Mucosa of stomach (tissue), 1 donor: ENCODE measurements around the gene SLC36A4.

Experiments
- H3K27me3 ChIP-seq: one replicate; pipeline ENCODE4 v1.7.0; 2013; ENCODE audit warnings: mild to moderate bottlenecking, low read length; ENCODE audit not compliant: control insufficient read depth, insufficient read depth
- H3K36me3 ChIP-seq: one replicate; pipeline ENCODE4 v1.7.0; 2013; ENCODE audit warnings: low read length; ENCODE audit not compliant: control insufficient read depth, insufficient read depth
- H3K4me1 ChIP-seq: one replicate; pipeline ENCODE4 v1.7.0; 2013; ENCODE audit warnings: mild to moderate bottlenecking, low read length; ENCODE audit not compliant: control insufficient read depth, insufficient read depth
- H3K4me3 ChIP-seq: one replicate; pipeline ENCODE4 v1.7.0; 2013; ENCODE audit warnings: low read length
- H3K9ac ChIP-seq: one replicate; pipeline ENCODE4 v1.7.0; 2013; ENCODE audit warnings: mild to moderate bottlenecking, low read length, moderate library complexity
- H3K9me3 ChIP-seq: one replicate; pipeline ENCODE4 v1.7.0; 2013; ENCODE audit warnings: mild to moderate bottlenecking, low read length, moderate library complexity; ENCODE audit not compliant: control insufficient read depth
- donor health status: Pancreatic carcinoma.

SLC36A4 gene

DNA sequence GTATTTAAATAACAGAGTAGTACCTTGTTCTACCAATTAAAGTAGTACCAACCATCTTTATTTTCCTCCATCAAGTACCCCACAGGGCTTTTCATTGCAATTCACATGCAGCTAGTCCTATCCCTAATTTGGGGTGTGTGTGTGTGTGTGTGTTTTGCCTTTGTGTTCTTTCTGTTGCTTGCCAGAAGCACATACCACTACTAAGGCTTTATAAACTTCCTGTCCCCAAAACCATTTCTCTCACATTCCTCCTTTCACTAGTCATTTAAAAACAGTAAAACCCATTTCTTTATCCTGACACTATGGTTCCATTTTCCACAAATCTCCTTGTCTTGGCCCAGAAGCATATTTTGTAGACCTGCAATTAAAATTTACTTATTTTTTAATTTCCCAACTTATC, 54.6 kb downstream of the SLC36A4 start:
- H3K4me3 ChIP-seq: no peak overlapping the region
- no peaks in the 10 kb centered on the region for H3K4me1 ChIP-seq
- H3K36me3 ChIP-seq: no peaks in the 10 kb centered on the region
- H3K9me3 ChIP-seq: no peaks in the 10 kb centered on the region
- no peaks in the 10 kb centered on the region for H3K27me3 ChIP-seq
- no peak overlapping the region for H3K9ac ChIP-seq

DNA sequence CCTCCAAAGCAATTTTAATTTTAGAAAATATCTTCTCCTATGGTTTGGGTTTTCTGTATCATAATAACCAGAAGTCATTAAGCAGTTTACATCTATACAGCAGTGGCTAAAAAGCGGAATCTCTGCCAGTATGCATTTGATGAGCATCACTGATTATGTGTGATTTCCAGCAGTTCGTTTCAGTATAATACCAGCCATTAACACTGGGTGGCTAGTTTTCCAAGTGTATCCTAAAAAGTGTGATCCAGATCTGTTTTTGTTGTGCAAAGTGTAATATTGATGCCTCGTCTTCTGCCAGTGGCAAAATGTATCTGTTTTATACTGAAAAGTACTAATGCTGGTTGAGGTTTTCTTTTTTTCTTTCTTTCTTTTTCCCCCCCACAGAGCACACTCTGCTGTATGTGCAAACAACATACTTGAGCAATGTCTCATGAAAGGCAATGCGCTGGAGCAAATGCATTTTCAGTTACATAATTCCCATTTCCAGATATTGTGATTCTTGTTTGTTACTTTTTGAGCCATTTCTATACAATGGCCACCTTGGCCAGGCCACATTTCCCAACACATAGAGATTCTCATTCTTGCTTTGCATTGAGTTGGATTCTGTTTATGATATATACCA, 64.2 kb downstream of the SLC36A4 start:
- no peaks in the 10 kb centered on the region for H3K9me3 ChIP-seq
- H3K4me1 ChIP-seq: no peaks in the 10 kb centered on the region
- H3K27me3 ChIP-seq: no peaks in the 10 kb centered on the region
- H3K9ac ChIP-seq: no peak overlapping the region
- H3K36me3 ChIP-seq: no peaks in the 10 kb centered on the region
- H3K4me3 ChIP-seq: no peak overlapping the region

DNA sequence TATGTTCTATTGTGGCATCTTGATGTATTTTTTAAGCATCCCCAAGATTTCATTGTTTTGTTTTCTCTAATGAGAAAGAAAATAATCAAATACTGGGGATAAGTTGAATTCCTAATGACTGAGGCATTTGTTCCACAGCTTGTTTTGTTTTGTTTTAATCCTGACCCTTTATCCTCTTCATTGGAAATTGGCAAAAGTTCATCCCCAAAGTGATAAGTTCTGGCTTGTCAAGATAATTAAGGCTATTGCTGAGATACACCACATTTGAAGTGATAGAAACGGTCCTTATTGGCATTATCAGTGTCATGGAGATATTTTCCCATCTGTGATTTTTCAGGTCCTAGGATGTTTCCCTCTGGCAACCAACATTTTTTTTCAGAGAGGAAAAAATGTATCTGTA, 65.0 kb downstream of the SLC36A4 start:
- Histone ChIP-seq H3K4me3 (no peak overlapping the region), H3K36me3 (no peaks in the 10 kb centered on the region), H3K9ac (no peak overlapping the region), H3K27me3 (no peaks in the 10 kb centered on the region), H3K9me3 (no peaks in the 10 kb centered on the region), H3K4me1 (no peaks in the 10 kb centered on the region)

DNA sequence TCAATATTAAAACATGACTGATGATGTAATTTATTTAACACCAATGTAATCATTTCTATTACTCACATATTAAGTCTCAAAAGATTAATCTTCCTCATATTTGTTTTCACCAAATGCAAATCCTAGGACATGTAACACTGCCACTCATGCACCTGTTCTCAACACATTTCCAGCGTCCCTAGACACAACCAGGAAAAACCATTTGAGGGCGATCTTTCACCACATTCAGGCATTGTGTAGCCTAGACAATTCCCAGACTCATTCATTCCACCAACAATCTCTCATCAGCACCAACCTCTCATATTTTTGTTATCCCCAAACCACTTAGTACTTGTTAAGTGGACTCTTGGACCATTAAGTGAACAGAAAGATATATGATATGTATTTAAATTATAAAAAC, 66.1 kb downstream of the SLC36A4 start:
- H3K27me3 ChIP-seq: no peaks in the 10 kb centered on the region

DNA sequence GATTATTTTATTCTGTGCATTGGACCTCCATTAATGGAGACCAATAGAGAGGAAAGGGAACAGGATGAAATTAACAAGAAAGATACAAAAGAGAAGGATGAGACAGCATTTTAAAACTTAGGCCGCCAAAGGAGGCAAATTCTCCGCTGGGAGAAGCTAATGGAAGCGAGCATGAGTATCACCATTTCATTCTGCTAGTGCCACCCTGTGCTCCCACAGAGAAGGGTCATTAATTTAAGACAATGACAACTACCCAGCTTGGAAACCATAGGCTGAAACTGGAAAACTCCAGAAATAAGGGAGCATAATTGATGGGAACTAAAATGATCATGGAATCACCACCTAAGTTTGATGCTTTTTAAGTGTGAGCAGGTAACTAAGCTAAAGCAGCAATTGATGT, 69.2 kb downstream of the SLC36A4 start:
- no peak overlapping the region for H3K9ac ChIP-seq
- H3K4me3 ChIP-seq: no peak overlapping the region
- H3K36me3 ChIP-seq: no peaks in the 10 kb centered on the region
- peaks cover 1% of the 10 kb centered on the region for H3K4me1 ChIP-seq
- no peaks in the 10 kb centered on the region for H3K9me3 ChIP-seq
- no peaks in the 10 kb centered on the region for H3K27me3 ChIP-seq

More for the DNA sequence above, 66.1 kb downstream of the SLC36A4 start:
- Histone ChIP-seq H3K36me3 (no peaks in the 10 kb centered on the region), H3K9me3 (no peaks in the 10 kb centered on the region), H3K9ac (no peak overlapping the region), H3K4me1 (no peaks in the 10 kb centered on the region), H3K4me3 (no peak overlapping the region)

DNA sequence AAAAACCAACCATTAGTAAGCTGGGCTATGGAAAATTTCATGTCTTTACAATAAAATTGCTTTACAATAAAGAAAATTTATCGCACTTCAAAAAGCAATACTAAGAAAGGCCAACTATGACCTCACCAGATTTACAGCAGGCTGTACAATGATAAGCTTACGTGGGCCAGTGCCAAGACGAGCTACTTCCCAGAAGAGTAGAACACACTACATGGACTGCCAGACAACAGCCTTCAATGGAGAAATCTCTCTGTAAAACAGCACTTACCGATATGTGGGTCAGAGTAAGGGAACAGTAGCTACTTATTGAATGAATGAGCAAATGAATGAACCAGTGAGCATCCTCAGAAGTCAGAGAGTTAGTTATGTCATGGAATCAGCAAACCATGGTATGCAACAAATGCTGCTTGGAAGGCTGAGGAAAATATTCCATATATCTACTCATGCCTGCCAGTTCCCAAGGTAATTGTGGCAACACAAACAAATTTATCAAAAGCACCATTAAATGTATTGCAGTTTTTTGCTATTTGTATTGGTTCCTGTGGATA, 74.4 kb downstream of the SLC36A4 start:
- Histone ChIP-seq H3K4me3 (no peak overlapping the region), H3K27me3 (no peaks in the 10 kb centered on the region), H3K36me3 (no peaks in the 10 kb centered on the region), H3K9me3 (no peaks in the 10 kb centered on the region), H3K9ac (no peak overlapping the region), H3K4me1 (peaks cover 8% of the 10 kb centered on the region)

DNA sequence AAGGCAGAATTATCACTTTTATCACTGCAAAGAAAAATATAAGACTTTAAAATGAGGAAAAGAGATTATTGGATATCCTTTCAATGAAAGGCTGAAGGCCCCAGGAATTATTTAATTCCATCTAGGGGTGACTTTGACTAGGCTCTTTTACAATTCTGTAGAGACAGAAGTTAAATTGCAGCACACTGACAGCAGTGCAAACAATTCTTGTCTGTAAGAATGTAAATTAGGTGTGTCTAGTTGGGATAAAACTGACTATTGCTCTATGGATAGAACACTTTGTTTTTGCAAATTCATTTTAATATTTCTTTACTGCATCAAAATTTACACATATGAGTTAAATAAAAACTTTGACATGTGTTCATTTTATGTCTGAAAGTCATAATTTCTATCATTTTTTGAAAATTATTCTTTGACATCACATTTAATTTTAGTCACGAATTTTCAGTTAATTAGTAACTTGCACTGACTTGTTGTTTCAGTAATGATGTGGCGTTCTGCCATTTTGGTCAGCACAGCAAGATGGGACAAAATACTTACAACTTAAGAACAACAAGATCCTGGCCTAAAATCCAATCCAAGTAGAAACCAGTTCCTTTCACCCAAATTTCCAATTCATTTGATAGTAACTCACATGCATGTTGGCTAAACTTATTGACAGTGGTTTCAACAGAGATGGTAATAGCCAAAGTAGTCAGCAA, 75.1 kb downstream of the SLC36A4 start:
- H3K27me3 ChIP-seq: no peaks in the 10 kb centered on the region
- no peak overlapping the region for H3K4me3 ChIP-seq
- H3K36me3 ChIP-seq: no peaks in the 10 kb centered on the region
- H3K9ac ChIP-seq: no peak overlapping the region
- peaks cover 8% of the 10 kb centered on the region for H3K4me1 ChIP-seq
- H3K9me3 ChIP-seq: no peaks in the 10 kb centered on the region

DNA sequence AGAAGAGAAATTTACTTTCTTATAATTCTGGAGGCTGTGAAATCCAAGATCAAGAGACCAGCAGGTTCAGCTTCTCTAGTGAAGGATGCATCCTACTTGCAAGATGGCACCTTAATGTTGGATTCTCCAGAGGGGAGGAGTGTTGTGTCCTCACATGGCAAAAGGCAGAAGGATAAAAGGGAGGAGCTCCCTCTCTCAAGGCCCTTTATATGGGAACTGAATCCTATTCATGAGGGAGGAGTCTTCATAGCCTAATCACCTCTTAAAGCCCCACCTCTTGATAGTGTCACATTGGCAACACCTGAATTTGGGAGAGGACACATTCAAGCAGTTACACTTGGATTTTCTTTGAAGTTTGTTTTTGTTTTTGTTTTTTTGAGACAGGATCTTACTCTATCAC, 79.5 kb downstream of the SLC36A4 start:
- Histone ChIP-seq H3K36me3 (no peaks in the 10 kb centered on the region), H3K9me3 (no peaks in the 10 kb centered on the region)

DNA sequence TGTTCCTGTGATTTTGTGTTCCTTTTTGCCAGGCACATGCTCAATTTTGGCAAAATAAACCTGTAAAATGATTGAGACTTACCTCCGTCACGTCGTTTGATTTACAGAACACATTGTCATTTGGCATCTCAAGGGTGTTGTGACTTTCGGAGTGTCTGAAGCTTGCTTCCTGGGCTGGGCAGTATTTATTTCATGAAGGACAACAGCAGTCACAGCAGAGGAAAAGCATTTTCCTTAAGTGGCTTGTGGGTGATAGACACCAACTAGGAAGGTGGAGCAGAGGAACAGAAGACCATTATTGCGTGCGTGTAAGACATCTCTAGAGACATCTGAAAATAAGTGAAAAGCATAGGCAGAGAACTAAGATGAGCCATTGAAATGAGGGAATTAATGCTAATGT, 80.2 kb downstream of the SLC36A4 start:
- no peaks in the 10 kb centered on the region for H3K9me3 ChIP-seq
- no peaks in the 10 kb centered on the region for H3K36me3 ChIP-seq
- H3K9ac ChIP-seq: no peak overlapping the region
- no peaks in the 10 kb centered on the region for H3K27me3 ChIP-seq
- H3K4me1 ChIP-seq: peaks cover 9% of the 10 kb centered on the region
- no peak overlapping the region for H3K4me3 ChIP-seq

More for the DNA sequence above, 79.5 kb downstream of the SLC36A4 start:
- H3K9ac ChIP-seq: no peak overlapping the region
- no peaks in the 10 kb centered on the region for H3K27me3 ChIP-seq
- no peak overlapping the region for H3K4me3 ChIP-seq
- H3K4me1 ChIP-seq: peaks cover 13% of the 10 kb centered on the region

DNA sequence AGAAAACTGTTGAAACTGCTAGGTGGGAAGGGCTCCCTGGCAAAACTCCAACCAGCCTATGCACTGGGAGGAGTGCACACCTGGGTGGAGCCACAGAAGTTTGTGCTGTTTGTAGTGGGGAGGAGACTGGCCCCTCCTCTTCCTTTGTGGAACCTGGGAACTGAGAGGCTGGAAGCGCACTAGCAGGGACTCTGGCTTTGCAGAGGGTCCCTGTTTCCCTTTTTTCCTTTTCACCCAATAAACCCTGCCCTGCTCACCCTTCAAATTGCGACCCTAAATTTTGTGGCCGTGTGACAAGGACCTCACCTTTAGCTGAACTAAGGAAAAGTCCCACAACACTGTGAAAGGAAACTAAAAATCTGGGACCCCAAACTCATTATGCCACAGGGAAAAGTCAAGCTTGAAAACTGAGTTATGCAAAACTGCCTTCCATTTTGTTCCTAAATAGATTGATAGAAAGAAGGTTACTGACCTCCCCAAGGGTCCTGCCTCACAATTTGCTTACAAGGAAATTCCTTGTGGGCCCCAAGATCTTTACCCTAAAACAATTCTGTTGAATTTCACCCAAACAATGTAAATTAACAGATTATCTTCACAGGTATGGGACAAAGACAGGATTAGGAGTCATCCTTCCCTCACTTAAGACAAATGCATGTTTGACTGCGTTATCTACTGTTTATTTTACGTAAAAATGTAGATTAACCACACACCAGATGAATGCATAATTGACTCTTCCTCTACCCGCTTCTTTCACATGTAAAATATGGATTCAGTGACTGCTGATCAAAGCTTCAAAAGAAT, 81.0 kb downstream of the SLC36A4 start:
- Histone ChIP-seq H3K4me3 (no peak overlapping the region), H3K27me3 (no peaks in the 10 kb centered on the region), H3K4me1 (peaks cover 9% of the 10 kb centered on the region), H3K9me3 (no peaks in the 10 kb centered on the region), H3K9ac (no peak overlapping the region), H3K36me3 (no peaks in the 10 kb centered on the region)

DNA sequence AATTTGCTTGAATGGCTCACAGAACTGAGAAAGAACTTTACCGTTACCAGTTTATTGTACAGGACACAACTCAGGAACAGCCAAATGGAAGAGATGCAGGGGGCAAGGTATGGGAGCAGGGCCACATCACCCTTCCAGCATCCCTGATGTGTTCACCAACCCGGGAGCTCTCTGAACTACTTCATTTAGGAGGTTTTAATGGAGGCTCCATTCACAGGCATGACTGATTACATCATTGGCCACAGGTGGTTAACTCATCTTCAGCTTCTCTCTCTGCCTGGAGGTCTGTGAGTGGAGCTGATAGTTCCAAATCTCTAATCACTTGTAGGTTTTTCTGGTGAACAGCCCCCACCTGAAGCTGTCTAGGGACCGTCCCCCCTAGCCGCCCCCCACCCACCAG, 83.5 kb downstream of the SLC36A4 start:
- Histone ChIP-seq H3K9ac (no peak overlapping the region), H3K36me3 (no peaks in the 10 kb centered on the region), H3K4me3 (no peak overlapping the region), H3K27me3 (no peaks in the 10 kb centered on the region), H3K4me1 (peaks cover 11% of the 10 kb centered on the region), H3K9me3 (no peaks in the 10 kb centered on the region)

DNA sequence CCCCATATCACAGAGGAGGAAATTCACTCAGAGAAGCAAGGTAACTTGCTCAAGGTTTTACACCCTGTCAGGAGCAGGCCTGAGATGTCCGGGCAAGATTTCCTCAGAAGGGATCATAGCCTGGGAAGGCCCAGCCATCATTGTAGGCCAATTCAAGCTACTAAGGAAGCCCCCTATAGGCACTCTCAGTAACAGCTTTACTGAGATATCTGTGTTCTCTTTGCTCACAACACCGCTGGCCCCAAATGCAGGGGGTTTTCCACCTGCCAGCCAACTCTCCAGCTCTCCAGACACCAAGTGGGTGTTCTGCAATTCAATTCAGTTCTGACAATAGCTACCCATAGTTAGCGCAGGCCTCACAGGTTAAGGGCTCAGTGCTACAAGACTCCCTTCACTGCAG, 84.0 kb downstream of the SLC36A4 start:
- H3K4me1 ChIP-seq: peaks cover 13% of the 10 kb centered on the region
- H3K9me3 ChIP-seq: no peaks in the 10 kb centered on the region
- no peak overlapping the region for H3K4me3 ChIP-seq
- no peaks in the 10 kb centered on the region for H3K27me3 ChIP-seq
- H3K9ac ChIP-seq: no peak overlapping the region
- H3K36me3 ChIP-seq: no peaks in the 10 kb centered on the region
